Thyroid gland (tissue), 4 donors: ENCODE data around the gene SEC61B.

Experiments used
- CTCF ChIP-seq, 6 experiments: fragments of 200-600 bp in 3 of 6; fragments of 450-650 bp in 3 of 6; sonication (generic) in 3 of 6; IDR thresholded peaks; one replicate each; pipeline ENCODE4 v1.5.1; 2016 to 2019; ENCODE audit warnings: antibody characterized with exemption in 6 of 6, mild to moderate bottlenecking in 2 of 6, inconsistent platforms in 1 of 6, moderate library complexity in 1 of 6
- POLR2A ChIP-seq, 2 donors: fragments of 450-650 bp; IDR thresholded peaks; one replicate each; pipeline ENCODE4 v1.6.1; 2017; ENCODE audit warnings: antibody characterized with exemption in 2 of 2, mild to moderate bottlenecking in 2 of 2, moderate library complexity in 1 of 2

DNA sequence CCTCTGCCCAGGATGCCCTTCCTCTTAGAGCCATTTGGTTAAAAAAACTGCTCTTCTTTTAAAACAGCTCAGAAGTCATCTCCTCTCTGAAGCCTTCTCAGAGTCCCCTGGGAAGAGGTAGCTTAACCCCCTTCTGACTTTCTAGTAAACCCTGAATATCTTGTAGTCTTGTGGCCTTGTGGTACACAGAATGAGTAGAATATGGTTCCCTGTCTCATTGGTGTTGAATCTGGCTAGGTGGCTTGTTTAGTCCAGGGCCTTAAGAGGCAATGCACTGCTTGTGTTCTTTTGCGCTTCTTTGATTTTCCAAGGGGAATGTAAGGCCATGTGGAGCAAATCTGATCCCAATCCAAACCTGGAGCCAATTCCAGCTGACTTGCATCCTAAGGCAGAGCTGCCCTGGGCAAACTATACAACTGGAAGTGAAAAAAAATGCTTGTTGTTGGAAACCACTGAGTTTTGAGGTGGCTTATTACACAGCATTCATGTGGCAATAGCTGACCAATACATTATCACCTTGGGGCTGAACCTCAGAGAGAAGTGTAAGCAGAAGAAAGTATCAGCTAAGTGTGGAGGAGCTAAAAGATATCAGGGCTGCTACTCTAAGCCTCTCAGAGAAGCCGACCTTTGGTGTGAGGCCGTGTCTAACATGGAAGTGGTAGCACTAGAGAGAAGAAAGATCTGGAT is 31.3 kb upstream of the SEC61B start:
- no peak for TF ChIP-seq CTCF (IDR thresholded peaks at IDR 0.05)
- TF ChIP-seq POLR2A (IDR thresholded peaks at IDR 0.05) = no peak
